Skeletal muscle satellite cell (primary cell): ENCODE data around the gene METTL26.

ENCODE experiments used
- H3K27me3 ChIP-seq: 2 replicates; pipeline ENCODE4 v1.7.0; 2013; ENCODE audit warnings: low read length; ENCODE audit not compliant: control insufficient read depth, insufficient read depth
- H3K36me3 ChIP-seq: 2 replicates; pipeline ENCODE4 v1.7.0; 2013; ENCODE audit warnings: mild to moderate bottlenecking, control low read depth, low read length; ENCODE audit not compliant: insufficient read depth
- H3K4me1 ChIP-seq: 2 replicates; pipeline ENCODE4 v1.7.0; 2013; ENCODE audit warnings: low read length; ENCODE audit not compliant: control insufficient read depth, insufficient read depth
- H3K4me2 ChIP-seq: 2 replicates; pipeline ENCODE4 v1.7.0; 2013; ENCODE audit warnings: mild to moderate bottlenecking, low read length
- H3K4me3 ChIP-seq: 2 replicates; pipeline ENCODE4 v1.7.0; 2013; ENCODE audit warnings: low read length
- H3K9ac ChIP-seq: 2 replicates; pipeline ENCODE4 v1.7.0; 2013; ENCODE audit warnings: mild to moderate bottlenecking, low read depth, low read length, moderate library complexity
- H3K9me3 ChIP-seq: replicated peaks from 2 replicates; pipeline ENCODE4 v1.7.0; 2013; ENCODE audit warnings: mild to moderate bottlenecking, control low read depth, low read length

The METTL26 gene

GRCh38 chr16:678858-679813 lies 43.0 kb upstream of the METTL26 start:
- Histone ChIP-seq H3K4me1 (peaks cover 37% of the 10 kb centered on the region), H3K36me3 (peaks cover 23% of the 10 kb centered on the region), H3K9me3 (no peaks in the 10 kb centered on the region), H3K27me3 (no peaks in the 10 kb centered on the region), H3K9ac (peak overlapping the region; percentile 51), H3K4me2 (peak overlapping the region; percentile 93), H3K4me3 (peak overlapping the region; percentile 75)

- Histone ChIP-seq H3K4me3 (no peak overlapping the region), H3K9ac (no peak overlapping the region), H3K9me3 (no peaks in the 10 kb centered on the region), H3K4me2 (no peak overlapping the region), H3K36me3 (peaks cover 28% of the 10 kb centered on the region), H3K4me1 (peaks cover 30% of the 10 kb centered on the region), H3K27me3 (no peaks in the 10 kb centered on the region)
Measured at GRCh38 chr16:678209-678857, 42.2 kb upstream of the METTL26 start.

- no peaks in the 10 kb centered on the region for H3K27me3 ChIP-seq
- no peaks in the 10 kb centered on the region for H3K9me3 ChIP-seq
- H3K36me3 ChIP-seq, result peaks cover 28% of the 10 kb centered on the region
- no peak overlapping the region for H3K9ac ChIP-seq
- no peak overlapping the region for H3K4me3 ChIP-seq
- peaks cover 23% of the 10 kb centered on the region for H3K4me1 ChIP-seq
- no peak overlapping the region for H3K4me2 ChIP-seq
Measured at GRCh38 chr16:677316-678190, 41.4 kb upstream of the METTL26 start.

GRCh38 chr16:676913-677312 lies 40.8 kb upstream of the METTL26 start:
- no peak overlapping the region for H3K4me3 ChIP-seq
- H3K4me1 ChIP-seq, result peaks cover 16% of the 10 kb centered on the region
- no peaks in the 10 kb centered on the region for H3K9me3 ChIP-seq
- H3K27me3 ChIP-seq, result no peaks in the 10 kb centered on the region
- peaks cover 28% of the 10 kb centered on the region for H3K36me3 ChIP-seq
- H3K9ac ChIP-seq, result no peak overlapping the region
- H3K4me2 ChIP-seq, result no peak overlapping the region

- Histone ChIP-seq H3K4me1 (peaks cover 13% of the 10 kb centered on the region), H3K9me3 (no peaks in the 10 kb centered on the region), H3K36me3 (peaks cover 24% of the 10 kb centered on the region), H3K4me3 (no peak overlapping the region), H3K9ac (no peak overlapping the region), H3K4me2 (no peak overlapping the region), H3K27me3 (no peaks in the 10 kb centered on the region)
Measured at GRCh38 chr16:676565-676902, 40.4 kb upstream of the METTL26 start.

- Histone ChIP-seq H3K4me3 (peak overlapping the region; percentile 45), H3K4me2 (peak overlapping the region; percentile 76), H3K9me3 (no peaks in the 10 kb centered on the region), H3K4me1 (peaks cover 8% of the 10 kb centered on the region), H3K9ac (no peak overlapping the region), H3K27me3 (no peaks in the 10 kb centered on the region), H3K36me3 (peaks cover 24% of the 10 kb centered on the region)
Measured at GRCh38 chr16:675884-676564, 39.9 kb upstream of the METTL26 start.

- Histone ChIP-seq H3K27me3 (no peaks in the 10 kb centered on the region), H3K4me3 (peak within 1 kb of the TSS; percentile 59), H3K36me3 (peaks cover 30% of the 10 kb centered on the region), H3K9ac (no peak within 1 kb of the TSS), H3K9me3 (no peaks in the 10 kb centered on the region), H3K4me1 (peaks cover 7% of the 10 kb centered on the region), H3K4me2 (peak within 1 kb of the TSS; percentile 76)
Measured at GRCh38 chr16:674968-675883, 39.1 kb upstream of the METTL26 start, which contains the start of gene RHBDL1. TSS of gene RHBDL1 (plus strand) at chr16:675671. CDS start at chr16:675791, 120 bp downstream.

GRCh38 chr16:674214-674881 lies 38.2 kb upstream of the METTL26 start:
- Histone ChIP-seq H3K27me3 (no peaks in the 10 kb centered on the region), H3K9me3 (no peaks in the 10 kb centered on the region), H3K4me2 (no peak overlapping the region), H3K4me1 (peaks cover 6% of the 10 kb centered on the region), H3K4me3 (no peak overlapping the region), H3K36me3 (peaks cover 39% of the 10 kb centered on the region), H3K9ac (no peak overlapping the region)

GRCh38 chr16:673399-673991 lies 37.4 kb upstream of the METTL26 start:
- no peaks in the 10 kb centered on the region for H3K9me3 ChIP-seq
- H3K4me1 ChIP-seq, result peaks cover 12% of the 10 kb centered on the region
- no peak overlapping the region for H3K9ac ChIP-seq
- H3K36me3 ChIP-seq, result peaks cover 41% of the 10 kb centered on the region
- no peaks in the 10 kb centered on the region for H3K27me3 ChIP-seq
- no peak overlapping the region for H3K4me3 ChIP-seq
- no peak overlapping the region for H3K4me2 ChIP-seq
